Measurements from ENCODE around the gene SBNO2.
A peak's percentile ranks its signal among the peaks of the same experiment; 100 is the strongest.

SBNO2 gene

GRCh38 chr19:1105008-1105872 is 68.8 kb downstream of the SBNO2 start:
- DNase-seq (ENCODE audit: low read depth): no peak

- DNase-seq (ENCODE audit: low read depth): peak; percentile 51
These were observed 69.6 kb downstream of the SBNO2 start for GRCh38 chr19:1104311-1105007.

- peak; percentile 99 for DNase-seq (ENCODE audit: low read depth)
These were observed 70.3 kb downstream of the SBNO2 start, which contains the start of gene GPX4 for GRCh38 chr19:1103708-1104310. Gene GPX4 (plus strand): TSS chr19:1103994. CDS start chr19:1104044, 50 bp downstream.

DNA sequence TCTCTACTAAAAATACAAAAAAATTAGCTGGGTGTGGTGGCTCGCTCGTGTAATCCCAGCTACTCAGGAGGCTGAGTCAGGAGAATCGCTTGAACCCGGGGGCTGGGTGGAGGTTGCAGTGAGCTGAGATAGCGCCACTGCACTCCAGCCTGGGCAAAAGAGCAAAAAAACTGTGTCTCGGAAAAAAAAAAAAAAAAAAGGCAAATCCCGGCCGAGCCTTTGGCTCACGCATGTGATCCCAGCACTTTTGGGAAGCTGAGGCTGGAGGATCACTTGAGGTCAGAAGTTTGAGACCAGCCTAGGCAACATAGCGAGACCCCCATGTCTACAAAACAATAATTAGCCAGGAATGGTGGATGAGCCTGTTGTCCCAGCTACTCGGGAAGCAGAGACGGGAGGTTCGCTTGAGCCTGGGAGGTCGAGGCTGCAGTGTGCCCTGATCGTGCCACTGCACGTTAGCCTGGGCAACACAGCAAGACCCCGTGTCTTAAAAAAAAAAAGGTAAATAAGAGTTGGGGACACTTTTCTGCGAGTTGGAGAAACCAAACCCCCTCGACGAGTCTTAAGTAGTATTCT is 70.8 kb downstream of the SBNO2 start:
- no peak for DNase-seq (ENCODE audit: low read depth)

GRCh38 chr19:1102407-1103131 is 71.5 kb downstream of the SBNO2 start:
- no peak for DNase-seq (ENCODE audit: low read depth)

- DNase-seq (ENCODE audit: low read depth): no peak
These were observed 72.8 kb downstream of the SBNO2 start for GRCh38 chr19:1101337-1101698.

GRCh38 chr19:1098177-1099051 is 75.7 kb downstream of the SBNO2 start:
- DNase-seq (ENCODE audit: low read depth): no peak

DNA sequence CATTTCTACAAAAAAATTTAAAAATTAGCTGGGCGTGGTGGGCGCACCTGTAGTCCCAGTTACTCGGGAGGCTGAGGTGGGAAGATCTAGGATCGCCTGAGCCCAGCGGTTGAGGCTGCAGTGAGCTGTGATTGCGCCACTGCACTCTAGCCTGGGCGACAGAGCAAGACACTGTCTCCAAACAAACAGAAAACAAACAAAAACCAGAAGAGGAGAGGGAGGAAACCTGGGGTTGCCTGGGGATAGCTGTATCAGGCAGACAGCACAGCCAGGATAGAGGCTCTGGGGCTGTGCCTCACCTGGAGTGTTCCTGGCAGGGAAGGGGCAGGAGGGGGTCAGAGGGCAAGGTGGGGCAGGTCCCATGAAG is 76.3 kb downstream of the SBNO2 start:
- DNase-seq (ENCODE audit: low read depth): no peak

GRCh38 chr19:1094978-1095701 is 78.9 kb downstream of the SBNO2 start, which contains the start of gene POLR2E:
Gene POLR2E (minus strand): TSS chr19:1095375. CDS start chr19:1095315, 60 bp downstream.
- DNase-seq (ENCODE audit: low read depth): peak; percentile 98

GRCh38 chr19:1094655-1094977 is 79.5 kb downstream of the SBNO2 start:
- no peak for DNase-seq (ENCODE audit: low read depth)

DNA sequence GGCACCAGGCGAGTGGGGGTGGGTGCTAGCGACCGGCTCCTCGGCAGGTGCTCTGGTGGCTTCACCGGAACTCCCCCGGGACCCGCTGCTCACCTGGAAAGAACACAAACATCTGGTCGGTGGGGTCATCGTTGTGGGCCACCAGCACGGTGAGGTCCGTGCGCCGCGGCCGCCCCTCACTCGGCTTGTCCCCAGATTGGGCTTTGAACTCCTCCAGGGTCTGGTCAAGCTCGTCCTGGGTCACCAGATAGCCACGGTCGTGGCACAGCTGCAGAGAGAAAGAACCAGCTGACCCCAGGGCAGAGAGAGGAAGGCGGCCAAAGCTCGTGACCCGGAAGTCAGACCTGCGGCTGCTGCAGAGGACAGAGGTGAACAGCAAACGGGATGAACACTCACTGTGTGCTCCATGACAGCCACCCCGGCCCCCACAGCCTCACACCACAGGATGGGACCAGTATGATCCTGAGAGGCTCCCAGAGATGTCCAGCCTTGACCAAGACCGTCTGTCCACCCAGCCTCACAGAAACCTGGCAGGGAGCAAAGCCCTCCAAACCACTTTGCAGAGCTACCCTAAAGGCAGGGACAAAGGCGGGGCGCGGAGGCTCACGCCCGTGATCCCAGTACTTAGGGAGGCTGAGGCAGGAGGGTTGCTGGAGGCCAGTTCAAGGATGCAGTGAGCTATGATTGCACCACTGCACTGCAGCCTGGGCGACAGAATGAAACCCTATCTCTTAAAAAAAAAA is 80.1 kb downstream of the SBNO2 start:
- no peak for DNase-seq (ENCODE audit: low read depth)

DNA sequence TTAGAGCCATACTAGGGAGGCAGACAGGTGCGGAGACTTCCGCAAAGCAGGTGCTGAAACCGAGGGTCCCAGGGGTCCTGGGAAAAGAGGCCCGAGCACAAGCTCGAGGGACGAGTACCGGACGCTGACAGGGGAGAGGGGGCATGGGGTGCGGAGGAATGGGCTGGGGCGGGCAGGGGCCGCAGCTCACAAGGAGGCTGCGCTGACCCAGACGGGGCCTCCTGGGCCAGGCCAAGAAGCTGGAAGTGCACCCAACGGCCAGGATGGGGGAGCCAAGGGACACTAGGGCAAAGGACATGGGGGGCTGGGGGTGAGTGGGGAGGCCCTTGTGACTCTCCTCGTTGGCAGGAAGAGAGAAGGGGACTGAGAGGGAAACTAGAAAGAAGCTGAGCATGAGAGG is 80.7 kb downstream of the SBNO2 start:
- DNase-seq (ENCODE audit: low read depth): no peak

- no peak for DNase-seq (ENCODE audit: low read depth)
These were observed 82.4 kb downstream of the SBNO2 start for GRCh38 chr19:1091544-1092175.

DNA sequence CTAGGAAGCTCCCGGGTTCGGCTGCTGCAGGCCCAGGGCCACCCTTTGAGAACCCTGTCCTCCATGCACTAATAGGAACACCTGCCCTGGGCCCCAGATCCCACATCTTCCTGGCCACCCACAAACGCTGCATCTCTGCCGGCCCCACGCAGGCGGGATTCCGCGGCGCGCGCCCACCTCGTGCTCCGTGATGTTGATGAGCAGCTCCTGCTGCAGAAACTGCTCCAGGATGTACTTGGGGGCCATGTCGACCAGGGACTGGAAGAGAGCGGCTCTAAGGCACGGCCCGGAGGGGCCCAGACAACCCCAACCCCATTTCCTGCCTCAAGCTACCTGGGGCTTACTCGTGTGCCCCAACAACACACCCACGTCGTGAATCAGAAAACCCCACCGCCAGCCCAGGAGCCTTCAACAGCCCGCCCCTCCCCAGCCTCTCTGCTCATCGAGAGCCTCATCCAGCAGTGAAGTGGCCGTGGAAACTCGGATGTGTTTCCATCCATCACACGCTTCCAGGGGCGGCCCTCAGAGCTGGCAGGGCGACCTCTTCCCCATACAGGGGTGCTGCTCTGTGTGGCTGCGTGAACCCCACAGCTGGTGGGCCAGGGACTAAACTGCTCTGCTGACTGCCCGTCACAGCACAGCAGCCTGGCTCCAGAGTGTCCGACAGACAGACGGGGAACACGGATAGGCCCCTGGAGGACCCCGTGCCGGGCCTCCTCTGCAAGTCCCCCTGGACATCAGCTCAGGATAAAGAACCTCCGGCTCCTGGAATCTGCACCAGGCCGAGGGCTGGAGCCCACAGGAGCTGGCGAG is 83.1 kb downstream of the SBNO2 start:
- no peak for DNase-seq (ENCODE audit: low read depth)

GRCh38 chr19:1089891-1090290 is 84.2 kb downstream of the SBNO2 start:
- no peak for DNase-seq (ENCODE audit: low read depth)

DNA sequence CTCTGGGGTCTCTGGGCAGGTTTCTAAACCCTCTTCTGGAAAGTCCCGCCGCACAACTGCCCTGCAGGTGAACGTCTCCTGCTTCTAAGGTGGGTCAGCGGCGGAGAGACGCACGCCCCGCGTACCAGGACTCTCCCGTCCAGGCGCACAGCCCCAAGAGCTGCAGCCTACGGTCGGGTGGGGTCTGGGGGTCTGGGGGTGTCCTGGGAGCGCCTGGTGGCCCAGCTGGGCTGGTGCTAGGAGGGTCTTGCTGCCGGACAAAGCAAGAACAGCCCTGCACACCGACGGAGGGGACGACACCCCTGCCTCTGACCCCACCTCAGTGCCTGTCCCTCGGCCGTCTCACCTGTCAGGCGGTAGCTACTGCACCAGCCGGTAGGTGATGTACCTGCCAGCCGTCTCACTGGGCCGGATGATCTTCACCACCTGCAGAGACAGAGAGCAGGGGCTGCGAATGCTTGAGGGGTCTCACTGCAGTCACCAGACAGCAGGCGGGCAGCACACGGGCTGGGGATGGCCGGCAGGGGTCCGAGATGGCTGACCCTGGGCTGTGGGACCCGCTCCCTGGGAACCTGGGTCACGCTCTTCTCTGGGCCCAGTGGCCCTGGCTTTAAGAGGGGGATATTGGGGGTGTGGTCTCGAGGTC is 84.8 kb downstream of the SBNO2 start:
- DNase-seq (ENCODE audit: low read depth): no peak

DNA sequence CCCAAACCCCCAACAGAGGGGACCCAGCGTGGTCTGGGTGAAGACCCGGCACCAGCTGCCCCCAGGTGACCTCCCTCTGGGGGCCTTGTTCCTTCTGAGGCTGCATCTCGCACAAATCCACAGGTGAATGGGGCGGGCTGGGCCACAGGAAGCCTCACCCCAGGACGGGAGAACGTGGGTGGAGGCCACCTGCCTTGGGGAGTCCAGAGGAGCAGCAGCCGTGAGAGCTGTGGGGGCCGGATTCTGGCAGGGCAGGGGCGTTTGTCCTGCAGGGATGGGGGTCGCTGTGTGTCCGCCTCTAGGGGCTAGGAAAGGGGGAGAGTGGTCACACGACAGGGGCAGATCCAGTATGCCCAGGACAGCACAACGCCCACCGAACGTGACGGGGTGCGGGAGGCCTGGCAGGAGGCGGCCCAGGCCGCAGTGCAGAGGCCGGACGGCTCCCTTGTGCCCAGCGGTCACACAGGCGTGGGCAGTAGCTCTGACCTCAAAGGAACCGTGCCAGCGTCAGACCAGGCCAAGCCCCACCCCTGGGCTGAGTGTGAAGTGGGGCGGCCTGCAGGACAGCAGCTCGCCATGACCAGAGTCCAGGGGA is 85.6 kb downstream of the SBNO2 start:
- DNase-seq (ENCODE audit: low read depth): no peak
